NB4 (cell line): ENCODE results near the gene ESM1.

Experiments
- DNase-seq: peaks from one replicate; pipeline ENCODE4 v3.0.0; 2010; ENCODE audit warnings: low read depth
- H3K4me3 ChIP-seq: one replicate; pipeline ENCODE4 v1.5.1; 2011; ENCODE audit warnings: mild to moderate bottlenecking, low read depth, low read length, moderate library complexity
- CTCF ChIP-seq: IDR thresholded peaks from one replicate; pipeline ENCODE4 v1.5.1; 2012; ENCODE audit warnings: low read depth, low read length
- MAX ChIP-seq: IDR thresholded peaks from 2 replicates; pipeline ENCODE4 v1.6.1; 2011; ENCODE audit warnings: low read depth, low read length
- MYC ChIP-seq: IDR thresholded peaks from 2 replicates; pipeline ENCODE4 v1.6.1; 2011; ENCODE audit warnings: low read depth, low read length
- POLR2A ChIP-seq: IDR thresholded peaks from 2 replicates; pipeline ENCODE4 v1.6.1; 2011; ENCODE audit warnings: mild to moderate bottlenecking; ENCODE audit not compliant: insufficient read length; ENCODE audit errors: extremely low read depth

ESM1 gene

GRCh38 chr5:54997081-54997480 is 11.7 kb upstream of the ESM1 start:
- DNase-seq, result no peak
- TF ChIP-seq MAX (no peak), CTCF (no peak), POLR2A (no peak), MYC (no peak)
- no peak overlapping the region for H3K4me3 ChIP-seq

- no peak for DNase-seq
- H3K4me3 ChIP-seq, result no peak overlapping the region
- no peak for TF ChIP-seq MAX
- no peak for TF ChIP-seq MYC
- no peak for TF ChIP-seq CTCF
- no peak for TF ChIP-seq POLR2A
These were observed 11.1 kb upstream of the ESM1 start for GRCh38 chr5:54996466-54996865.

GRCh38 chr5:54995168-54995567 is 9.8 kb upstream of the ESM1 start:
- no peak overlapping the region for H3K4me3 ChIP-seq
- no peak for TF ChIP-seq MYC
- TF ChIP-seq POLR2A, result no peak
- TF ChIP-seq CTCF, result no peak
- TF ChIP-seq MAX, result no peak
- DNase-seq, result no peak

GRCh38 chr5:54994628-54995027 is 9.2 kb upstream of the ESM1 start:
- DNase-seq, result no peak
- no peak for TF ChIP-seq CTCF
- no peak for TF ChIP-seq MYC
- no peak for TF ChIP-seq MAX
- no peak for TF ChIP-seq POLR2A
- H3K4me3 ChIP-seq, result no peak overlapping the region

- TF ChIP-seq POLR2A, result no peak
- no peak for TF ChIP-seq MAX
- TF ChIP-seq MYC, result no peak
- TF ChIP-seq CTCF, result no peak
- DNase-seq, result no peak
These were observed 7.9 kb upstream of the ESM1 start for GRCh38 chr5:54993318-54993717.

GRCh38 chr5:54991416-54991815 is 6.0 kb upstream of the ESM1 start:
- no peak for TF ChIP-seq CTCF
- TF ChIP-seq MAX, result no peak
- TF ChIP-seq MYC, result no peak
- TF ChIP-seq POLR2A, result no peak
- DNase-seq, result no peak
- H3K4me3 ChIP-seq, result no peak overlapping the region

More at GRCh38 chr5:54993318-54993717, 7.9 kb upstream of the ESM1 start:
- H3K4me3 ChIP-seq, result no peak overlapping the region
